ENCODE measurements around the gene APOF. TPM values are rescaled to one million over a fixed set of nuclear protein-coding genes. Genes with fewer than 3 reads are reported as not detected.

The APOF gene
- total and polyA plus RNA-seq, 2 of the 13 experiments (the other 11 are each of a cell fraction or from before 2014, with no cell fraction given): 3.3 to 23.9 TPM

DNA sequence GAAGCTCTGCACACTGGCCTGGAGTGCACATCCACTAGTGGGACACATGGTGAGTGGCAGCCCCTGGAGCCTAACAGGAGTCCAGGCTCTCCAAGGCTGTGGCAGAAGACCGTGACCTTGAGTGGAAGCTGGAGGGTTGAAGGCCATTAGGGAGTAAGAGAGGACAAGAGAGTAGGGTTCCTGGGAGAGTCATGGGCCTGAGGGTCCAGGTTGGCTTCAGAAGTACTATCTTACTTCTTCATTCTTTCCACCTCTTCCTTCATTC lies 23.6 kb downstream of the APOF start:
- Histone ChIP-seq H3K9ac (ENCODE audit: insufficient read depth, low read depth, low read length) (no peak overlapping the region), H3K4me2 (ENCODE audit: low read depth, low read length) (no peak overlapping the region), H3K36me3 (replicated peaks in 1 of 2; ENCODE audit: control insufficient read depth in 1 of 2, insufficient read depth in 2 of 2, low read length in 2 of 2) (peaks cover 2 to 17% of the 10 kb centered on the region in 2 experiments), H3K4me1 (ENCODE audit: insufficient read depth, low read length) (peaks cover 45% of the 10 kb centered on the region), H3K79me2 (ENCODE audit: insufficient read depth, low read length) (no peaks in the 10 kb centered on the region), H3K27me3 (ENCODE audit: control insufficient read depth in 1 of 2, insufficient read depth in 2 of 2, low read length in 2 of 2) (no peaks in the 10 kb centered on the region; a peak in 1 of 5 replicates), H4K20me1 (ENCODE audit: insufficient read depth, low read length) (no peaks in the 10 kb centered on the region), H3K4me3 (replicated peaks in 1 of 3; ENCODE audit: insufficient read depth in 1 of 3, low read depth in 2 of 3, low read length in 3 of 3) (no peak overlapping the region), H3K27ac (ENCODE audit: extremely low read length, insufficient read depth, low read length) (no peak overlapping the region), H3K9me3 (ENCODE audit: low read length) (no peaks in the 10 kb centered on the region), H2AFZ (ENCODE audit: low read length) (no peak overlapping the region)
- TF ChIP-seq, protein P1, sequence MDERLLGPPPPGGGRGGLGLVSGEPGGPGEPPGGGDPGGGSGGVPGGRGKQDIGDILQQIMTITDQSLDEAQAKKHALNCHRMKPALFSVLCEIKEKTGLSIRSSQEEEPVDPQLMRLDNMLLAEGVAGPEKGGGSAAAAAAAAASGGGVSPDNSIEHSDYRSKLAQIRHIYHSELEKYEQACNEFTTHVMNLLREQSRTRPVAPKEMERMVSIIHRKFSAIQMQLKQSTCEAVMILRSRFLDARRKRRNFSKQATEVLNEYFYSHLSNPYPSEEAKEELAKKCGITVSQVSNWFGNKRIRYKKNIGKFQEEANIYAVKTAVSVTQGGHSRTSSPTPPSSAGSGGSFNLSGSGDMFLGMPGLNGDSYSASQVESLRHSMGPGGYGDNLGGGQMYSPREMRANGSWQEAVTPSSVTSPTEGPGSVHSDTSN (CRISPR knock-in tag; IDR thresholded peaks at IDR 0.05): peak; percentile 34; the same call in 1 of the 2 replicates
- TF ChIP-seq, protein P2, sequence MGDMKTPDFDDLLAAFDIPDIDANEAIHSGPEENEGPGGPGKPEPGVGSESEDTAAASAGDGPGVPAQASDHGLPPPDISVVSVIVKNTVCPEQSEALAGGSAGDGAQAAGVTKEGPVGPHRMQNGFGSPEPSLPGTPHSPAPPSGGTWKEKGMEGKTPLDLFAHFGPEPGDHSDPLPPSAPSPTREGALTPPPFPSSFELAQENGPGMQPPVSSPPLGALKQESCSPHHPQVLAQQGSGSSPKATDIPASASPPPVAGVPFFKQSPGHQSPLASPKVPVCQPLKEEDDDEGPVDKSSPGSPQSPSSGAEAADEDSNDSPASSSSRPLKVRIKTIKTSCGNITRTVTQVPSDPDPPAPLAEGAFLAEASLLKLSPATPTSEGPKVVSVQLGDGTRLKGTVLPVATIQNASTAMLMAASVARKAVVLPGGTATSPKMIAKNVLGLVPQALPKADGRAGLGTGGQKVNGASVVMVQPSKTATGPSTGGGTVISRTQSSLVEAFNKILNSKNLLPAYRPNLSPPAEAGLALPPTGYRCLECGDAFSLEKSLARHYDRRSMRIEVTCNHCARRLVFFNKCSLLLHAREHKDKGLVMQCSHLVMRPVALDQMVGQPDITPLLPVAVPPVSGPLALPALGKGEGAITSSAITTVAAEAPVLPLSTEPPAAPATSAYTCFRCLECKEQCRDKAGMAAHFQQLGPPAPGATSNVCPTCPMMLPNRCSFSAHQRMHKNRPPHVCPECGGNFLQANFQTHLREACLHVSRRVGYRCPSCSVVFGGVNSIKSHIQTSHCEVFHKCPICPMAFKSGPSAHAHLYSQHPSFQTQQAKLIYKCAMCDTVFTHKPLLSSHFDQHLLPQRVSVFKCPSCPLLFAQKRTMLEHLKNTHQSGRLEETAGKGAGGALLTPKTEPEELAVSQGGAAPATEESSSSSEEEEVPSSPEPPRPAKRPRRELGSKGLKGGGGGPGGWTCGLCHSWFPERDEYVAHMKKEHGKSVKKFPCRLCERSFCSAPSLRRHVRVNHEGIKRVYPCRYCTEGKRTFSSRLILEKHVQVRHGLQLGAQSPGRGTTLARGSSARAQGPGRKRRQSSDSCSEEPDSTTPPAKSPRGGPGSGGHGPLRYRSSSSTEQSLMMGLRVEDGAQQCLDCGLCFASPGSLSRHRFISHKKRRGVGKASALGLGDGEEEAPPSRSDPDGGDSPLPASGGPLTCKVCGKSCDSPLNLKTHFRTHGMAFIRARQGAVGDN (CRISPR knock-in tag; IDR thresholded peaks at IDR 0.05): peak; percentile 18; the same call in 1 of the 2 replicates
- TF ChIP-seq, protein P3, sequence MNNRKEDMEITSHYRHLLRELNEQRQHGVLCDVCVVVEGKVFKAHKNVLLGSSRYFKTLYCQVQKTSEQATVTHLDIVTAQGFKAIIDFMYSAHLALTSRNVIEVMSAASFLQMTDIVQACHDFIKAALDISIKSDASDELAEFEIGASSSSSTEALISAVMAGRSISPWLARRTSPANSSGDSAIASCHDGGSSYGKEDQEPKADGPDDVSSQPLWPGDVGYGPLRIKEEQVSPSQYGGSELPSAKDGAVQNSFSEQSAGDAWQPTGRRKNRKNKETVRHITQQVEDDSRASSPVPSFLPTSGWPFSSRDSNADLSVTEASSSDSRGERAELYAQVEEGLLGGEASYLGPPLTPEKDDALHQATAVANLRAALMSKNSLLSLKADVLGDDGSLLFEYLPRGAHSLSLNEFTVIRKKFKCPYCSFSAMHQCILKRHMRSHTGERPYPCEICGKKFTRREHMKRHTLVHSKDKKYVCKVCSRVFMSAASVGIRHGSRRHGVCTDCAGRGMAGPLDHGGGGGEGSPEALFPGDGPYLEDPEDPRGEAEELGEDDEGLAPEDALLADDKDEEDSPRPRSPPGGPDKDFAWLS (CRISPR knock-in tag; IDR thresholded peaks at IDR 0.05; ENCODE audit: borderline replicate concordance): 0 out of 2 replicates have a peak, but pooled peaks have one; percentile 55
- TF ChIP-seq ZKSCAN1 (IDR thresholded peaks at IDR 0.05; ENCODE audit: low read length): no peak
- in situ Hi-C loops (cut with HindIII; ENCODE audit: extremely low pct_ligation_motif_present, low pct_unique_long_range_greater_than_20kb) (no loop called here), intact Hi-C loops (cut with micrococcal nuclease; ENCODE audit: unreplicated experiment) (no loop called here)
- FAIRE-seq (no peak), ATAC-seq (no peak), DNase-seq (ENCODE audit: low spot score) (no peak)
- ChIA-PET POLR2A (interaction anchor here (1.5 to 3.3 kb wide), 4 partner anchors 21 to 72 kb away, joined by 5 to 20 read pairs (median 8); partner anchors contain the start of genes APOF, CNPY2, COQ10A and STAT2), CTCF (ENCODE audit: low intra/inter-chr PET ratio, low total read pairs) (no interaction called here)
- 77% methylated on average over 1 of the region's 1 CpG for WGBS (ENCODE audit: low lambda C conversion rate)
- BruUV-seq (replicated peaks): no TSS peak
